ENCODE measurements around the gene SEMA6A. TPM values are rescaled to one million over a fixed set of nuclear protein-coding genes. Genes with fewer than 3 reads are reported as not detected.

Gene SEMA6A
- total RNA-seq, 3 donors from 2014 or later = 33.9 to 40.3 (median 35.6) TPM

DNA sequence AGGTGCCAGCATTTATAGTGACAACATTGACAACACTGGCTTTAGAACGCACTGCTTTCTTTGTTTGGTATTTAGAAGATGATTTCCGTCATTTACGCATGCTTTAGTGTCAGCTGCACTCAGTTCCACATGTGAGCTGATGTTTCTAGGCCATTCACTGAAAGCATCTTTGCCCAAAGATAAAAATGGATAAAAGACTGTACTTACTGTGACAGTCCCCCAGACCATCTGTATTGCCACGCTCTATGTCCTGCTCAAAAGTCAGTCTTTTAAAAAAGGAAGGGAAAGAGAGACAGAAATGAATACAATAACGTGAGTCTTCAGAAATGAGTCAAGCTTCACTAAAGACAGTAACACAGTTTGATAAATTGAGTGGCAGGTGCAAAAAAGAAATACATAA lies 99.3 kb downstream of the SEMA6A start:
- no peak for DNase-seq (ENCODE audit: low spot score in 2 of 2)
- TF ChIP-seq POLR2A (IDR thresholded peaks at IDR 0.05) = no peak
- TF ChIP-seq, protein P1, sequence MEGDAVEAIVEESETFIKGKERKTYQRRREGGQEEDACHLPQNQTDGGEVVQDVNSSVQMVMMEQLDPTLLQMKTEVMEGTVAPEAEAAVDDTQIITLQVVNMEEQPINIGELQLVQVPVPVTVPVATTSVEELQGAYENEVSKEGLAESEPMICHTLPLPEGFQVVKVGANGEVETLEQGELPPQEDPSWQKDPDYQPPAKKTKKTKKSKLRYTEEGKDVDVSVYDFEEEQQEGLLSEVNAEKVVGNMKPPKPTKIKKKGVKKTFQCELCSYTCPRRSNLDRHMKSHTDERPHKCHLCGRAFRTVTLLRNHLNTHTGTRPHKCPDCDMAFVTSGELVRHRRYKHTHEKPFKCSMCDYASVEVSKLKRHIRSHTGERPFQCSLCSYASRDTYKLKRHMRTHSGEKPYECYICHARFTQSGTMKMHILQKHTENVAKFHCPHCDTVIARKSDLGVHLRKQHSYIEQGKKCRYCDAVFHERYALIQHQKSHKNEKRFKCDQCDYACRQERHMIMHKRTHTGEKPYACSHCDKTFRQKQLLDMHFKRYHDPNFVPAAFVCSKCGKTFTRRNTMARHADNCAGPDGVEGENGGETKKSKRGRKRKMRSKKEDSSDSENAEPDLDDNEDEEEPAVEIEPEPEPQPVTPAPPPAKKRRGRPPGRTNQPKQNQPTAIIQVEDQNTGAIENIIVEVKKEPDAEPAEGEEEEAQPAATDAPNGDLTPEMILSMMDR (IDR thresholded peaks at IDR 0.05) = no peak
- TF ChIP-seq POLR2AphosphoS5 (IDR thresholded peaks at IDR 0.05) = no peak
- H3K27ac ChIP-seq = no peak overlapping the region
- H3K36me3 ChIP-seq = peaks cover 3% of the 10 kb centered on the region
- H3K4me1 ChIP-seq = no peaks in the 10 kb centered on the region
- H3K9me3 ChIP-seq = peaks cover 11 to 14% of the 10 kb centered on the region in 2 donors
- intact Hi-C loops (cut with DNase I; ENCODE audit: low total_unique reads) = no loop called here
- H3K4me3 ChIP-seq = no peak overlapping the region
- no peaks in the 10 kb centered on the region for H3K27me3 ChIP-seq

GRCh38 chr5:116473706-116474105 lies 100.9 kb downstream of the SEMA6A start:
- Histone ChIP-seq H3K36me3 (peaks cover 3% of the 10 kb centered on the region), H3K4me1 (no peaks in the 10 kb centered on the region), H3K4me3 (no peak overlapping the region), H3K27ac (no peak overlapping the region), H3K9me3 (peaks cover 11 to 14% of the 10 kb centered on the region in 2 donors), H3K27me3 (no peaks in the 10 kb centered on the region)
- no peak for TF ChIP-seq POLR2A (IDR thresholded peaks at IDR 0.05)
- TF ChIP-seq POLR2AphosphoS5 (IDR thresholded peaks at IDR 0.05) = no peak
- TF ChIP-seq, protein P1 (IDR thresholded peaks at IDR 0.05) = no peak
- no peak for DNase-seq (ENCODE audit: low spot score in 2 of 2)
- intact Hi-C loops (cut with DNase I; ENCODE audit: low total_unique reads) = no loop called here

DNA sequence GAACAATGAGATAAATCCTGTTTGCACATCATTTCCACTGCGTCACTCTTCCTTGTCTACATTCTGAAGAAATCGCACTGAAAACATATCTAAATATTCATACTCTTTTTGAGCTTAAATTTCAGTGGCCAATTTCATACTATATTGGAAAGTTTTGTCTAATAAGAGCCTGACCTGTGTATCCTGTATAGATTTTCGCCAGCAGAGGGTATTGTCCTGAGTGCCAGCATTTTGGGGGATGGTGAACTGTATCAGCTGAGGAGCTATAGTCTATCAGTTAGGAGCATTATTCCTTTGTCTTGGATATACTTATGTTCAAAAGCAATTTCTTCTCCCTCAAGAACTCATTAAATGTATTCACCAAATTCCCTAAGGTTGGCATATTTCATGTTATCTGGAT lies 102.3 kb downstream of the SEMA6A start:
- TF ChIP-seq POLR2A (IDR thresholded peaks at IDR 0.05) (no peak), POLR2AphosphoS5 (IDR thresholded peaks at IDR 0.05) (no peak)
- TF ChIP-seq, protein P1 (IDR thresholded peaks at IDR 0.05) = no peak
- DNase-seq (ENCODE audit: low spot score in 2 of 2) = no peak
- no peaks in the 10 kb centered on the region for H3K4me1 ChIP-seq
- peaks cover 3% of the 10 kb centered on the region for H3K36me3 ChIP-seq
- no peak overlapping the region for H3K4me3 ChIP-seq
- intact Hi-C loops (cut with DNase I; ENCODE audit: low total_unique reads) = no loop called here
- H3K9me3 ChIP-seq = peaks cover 9% of the 10 kb centered on the region in 2 donors
- no peaks in the 10 kb centered on the region for H3K27me3 ChIP-seq
- H3K27ac ChIP-seq = no peak overlapping the region

GRCh38 chr5:116469631-116470030 lies 105.0 kb downstream of the SEMA6A start:
- TF ChIP-seq, protein P1 (IDR thresholded peaks at IDR 0.05) = no peak
- TF ChIP-seq POLR2AphosphoS5 (IDR thresholded peaks at IDR 0.05) (no peak), POLR2A (IDR thresholded peaks at IDR 0.05) (no peak)
- Histone ChIP-seq H3K27ac (no peak overlapping the region), H3K4me3 (no peak overlapping the region), H3K27me3 (no peaks in the 10 kb centered on the region), H3K36me3 (no peaks in the 10 kb centered on the region), H3K9me3 (no peaks in the 10 kb centered on the region), H3K4me1 (no peaks in the 10 kb centered on the region)
- no peak for DNase-seq (ENCODE audit: low spot score in 2 of 2)
- intact Hi-C loops (cut with DNase I; ENCODE audit: low total_unique reads) = no loop called here

- intact Hi-C loops (cut with DNase I; ENCODE audit: low total_unique reads) = no loop called here
Observed at GRCh38 chr5:116468583-116468982, 106.0 kb downstream of the SEMA6A start.

More at GRCh38 chr5:116468583-116468982, 106.0 kb downstream of the SEMA6A start:
- no peak overlapping the region for H3K4me3 ChIP-seq
- no peaks in the 10 kb centered on the region for H3K4me1 ChIP-seq
- no peak overlapping the region for H3K27ac ChIP-seq
- no peak for DNase-seq (ENCODE audit: low spot score in 2 of 2)
- no peaks in the 10 kb centered on the region for H3K9me3 ChIP-seq
- TF ChIP-seq POLR2AphosphoS5 (IDR thresholded peaks at IDR 0.05) = no peak
- TF ChIP-seq, protein P1 (IDR thresholded peaks at IDR 0.05) = no peak
- TF ChIP-seq POLR2A (IDR thresholded peaks at IDR 0.05) = no peak
- H3K36me3 ChIP-seq = no peaks in the 10 kb centered on the region
- no peaks in the 10 kb centered on the region for H3K27me3 ChIP-seq

Measured in breast epithelium (tissue), 4 donors.